K562 (cell line): ENCODE data around the gene SCFD2. TPM values are rescaled to one million over a fixed set of nuclear protein-coding genes. Genes with fewer than 3 reads are reported as not detected.

Source experiments
- E2F1 ChIP-seq: sonication (generic); formaldehyde crosslinking; IDR thresholded peaks from 2 replicates; pipeline ENCODE4 v1.8.1; 2023; ENCODE audit warnings: mild to moderate bottlenecking, missing genetic modification reagents, moderate library complexity
- HOXB6 ChIP-seq: fragments of 250-450 bp; sonication (Bioruptor Pico); IDR thresholded peaks from 2 replicates; pipeline ENCODE4 v1.5.1; 2022; ENCODE audit warnings: mild to moderate bottlenecking, borderline replicate concordance
- JUND ChIP-seq, 2 experiments: IDR thresholded peaks; 2 replicates in 1 of 2; 3 replicates in 1 of 2; pipeline ENCODE4 v1.6.1; 2011; ENCODE audit warnings: borderline replicate concordance in 2 of 2, low read depth in 2 of 2, low read length in 2 of 2, improper control_type of control experiment in 1 of 2, missing biosample characterization in 1 of 2, missing genetic modification characterization in 1 of 2, missing genetic modification reagents in 1 of 2
- KHSRP ChIP-seq: fragments of 450-650 bp; IDR thresholded peaks from 2 replicates; pipeline ENCODE4 v1.6.1; 2017
- MCM3 ChIP-seq: fragments of 450-650 bp; IDR thresholded peaks from 2 replicates; pipeline ENCODE4 v1.6.1; 2016
- PATZ1 ChIP-seq: fragments of 250-450 bp; sonication (Bioruptor Pico); IDR thresholded peaks from 2 replicates; pipeline ENCODE4 v1.5.0; 2020; ENCODE audit warnings: mild to moderate bottlenecking, borderline replicate concordance
- PCBP2 ChIP-seq: fragments of 200-400 bp; formaldehyde crosslinking; IDR thresholded peaks from 2 replicates; pipeline ENCODE4 v1.6.1; 2018; ENCODE audit warnings: low read length, low read depth, mild to moderate bottlenecking, moderate library complexity; ENCODE audit not compliant: poor library complexity, severe bottlenecking
- POLR3A ChIP-seq: IDR thresholded peaks from 2 replicates; pipeline ENCODE4 v1.6.1; 2011; ENCODE audit warnings: borderline replicate concordance, mild to moderate bottlenecking, moderate library complexity; ENCODE audit not compliant: insufficient read length, insufficient read depth; ENCODE audit errors: extremely low read depth
- POLR3G ChIP-seq: IDR thresholded peaks from 2 replicates; pipeline ENCODE4 v1.6.1; 2011; ENCODE audit not compliant: insufficient read length, insufficient replicate concordance; ENCODE audit errors: extremely low read depth
- TEAD1 ChIP-seq, 2 experiments: fragments of 450-650 bp in 1 of 2; sonication (generic) in 1 of 2; formaldehyde crosslinking; IDR thresholded peaks; 2 replicates each; pipeline versions ENCODE4 v1.4.0 to v1.8.0; 2020 to 2022; ENCODE audit warnings: mild to moderate bottlenecking in 2 of 2, missing genetic modification reagents in 1 of 2
- THAP12 ChIP-seq: fragments of 250-450 bp; sonication (Bioruptor Pico); IDR thresholded peaks from 2 replicates; pipeline ENCODE4 v1.9.0; 2021; ENCODE audit warnings: mild to moderate bottlenecking, inconsistent platforms
- ZC3H4 ChIP-seq: sonication (generic); formaldehyde crosslinking; IDR thresholded peaks from 2 replicates; pipeline ENCODE4 v1.9.0; 2021; ENCODE audit warnings: missing genetic modification reagents, borderline replicate concordance
- ZNF165 ChIP-seq: fragments of 250-450 bp; sonication (Bioruptor Pico); IDR thresholded peaks from 2 replicates; pipeline ENCODE4 v1.4.0; 2020; ENCODE audit warnings: borderline replicate concordance
- ZNF311 ChIP-seq: fragments of 250-450 bp; sonication (Bioruptor Pico); IDR thresholded peaks from 2 replicates; pipeline ENCODE4 v1.4.0; 2020; ENCODE audit warnings: mild to moderate bottlenecking, moderate library complexity
- ZNF609 ChIP-seq: sonication (generic); formaldehyde crosslinking; IDR thresholded peaks from 2 replicates; pipeline ENCODE4 v1.8.1; 2023; ENCODE audit warnings: missing genetic modification reagents, mild to moderate bottlenecking, borderline replicate concordance
- ZNF75A ChIP-seq: fragments of 450-650 bp; formaldehyde crosslinking; IDR thresholded peaks from 2 replicates; pipeline ENCODE4 v1.4.0; 2020; ENCODE audit warnings: mild to moderate bottlenecking
- polyA plus RNA-seq, 8 experiments: library from polyadenylated mRNA; depleted of rRNA in 4 of 8; stranded (reverse) in 5 of 8; unstranded in 3 of 8; fragments of >200 nt; fragmentation: Nextera tagmentation in 2 of 8; fragmentation: Illumina TruSeq in 1 of 8; extraction: Ambion mirVana in 2 of 8; extraction: Trizol in 1 of 8; gene quantifications; 2 replicates each; pipeline versions ENCODE4 v1.2.1 to v1.2.3, GENCODE V29; 2011 to 2014; ENCODE audit warnings: inconsistent platforms in 1 of 8, missing spikeins in 1 of 8
- total RNA-seq, 7 experiments: library from RNA; depleted of rRNA in 6 of 7; stranded (reverse); fragments of >200 nt in 6 of 7; fragmentation: Illumina TruSeq in 2 of 7; extraction: Trizol in 2 of 7; gene quantifications; 2 replicates each; pipeline versions ENCODE4 v1.2.1 to v1.2.3, GENCODE V29; 2011 to 2021; ENCODE audit warnings: low replicate concordance in 1 of 7

The SCFD2 gene
- total and polyA plus RNA-seq, 9 of the 15 experiments (the other 6 are each of a cell fraction or from before 2014, with no cell fraction given): 5.7 to 30.3 (median 22.8) TPM

GRCh38 chr4:53039741-53040458 lies 326.0 kb downstream of the SCFD2 start (continued):
- TF ChIP-seq PATZ1 (CRISPR knock-in tag): no peak
- TF ChIP-seq POLR3A: no peak
- TF ChIP-seq HOXB6 (CRISPR knock-in tag): no peak
- no peak for TF ChIP-seq ZNF609 (CRISPR knock-in tag)
- no peak for TF ChIP-seq ZNF165 (CRISPR knock-in tag)
- no peak for TF ChIP-seq POLR3G
- TF ChIP-seq TEAD1 (CRISPR knock-in tag; IDR thresholded peaks at IDR 0.05): no peak
- TF ChIP-seq THAP12: no peak
- peak; percentile 60; the same call in 1 of the 2 replicates for TF ChIP-seq JUND (IDR thresholded peaks at IDR 0.05; ENCODE audit: borderline replicate concordance, low read depth, low read length)
- peak; percentile 56; the same call in 2 of the 3 replicates for TF ChIP-seq JUND (tag; IDR thresholded peaks at IDR 0.05; ENCODE audit: borderline replicate concordance, low read depth, low read length)
- no peak for TF ChIP-seq ZNF311 (CRISPR knock-in tag)
- TF ChIP-seq ZC3H4: no peak
- no peak for TF ChIP-seq KHSRP
- no peak for TF ChIP-seq PCBP2
- TF ChIP-seq MCM3: no peak
- TF ChIP-seq E2F1: no peak
- TF ChIP-seq ZNF75A: no peak
